ENCODE measurements around the gene SLC10A3. TPM values are rescaled to one million over a fixed set of nuclear protein-coding genes. Genes with fewer than 3 reads are reported as not detected.

Gene SLC10A3
- total RNA-seq, 1 donor from 2014 or later: 13.9 TPM

GRCh38 chrX:154494715-154495114, 4.3 kb upstream of the SLC10A3 start:
- Mint-ChIP-seq H3K4me3 (ENCODE audit: unreplicated experiment) (no peak overlapping the region), H3K36me3 (ENCODE audit: low read depth, unreplicated experiment) (no peaks in the 10 kb centered on the region), H3K27ac (ENCODE audit: unreplicated experiment) (no peak overlapping the region), H3K27me3 (ENCODE audit: unreplicated experiment) (peaks cover 2% of the 10 kb centered on the region), H3K4me1 (ENCODE audit: unreplicated experiment) (peaks cover under 1% of the 10 kb centered on the region), H3K9me3 (ENCODE audit: unreplicated experiment) (no peaks in the 10 kb centered on the region)
- no peak for TF ChIP-seq CTCF (IDR thresholded peaks at IDR 0.05; ENCODE audit: unreplicated experiment)
- DNase-seq (ENCODE audit: low spot score): no peak

GRCh38 chrX:154490021-154490413, 412 bp downstream of the SLC10A3 start:
- H3K9me3 Mint-ChIP-seq (ENCODE audit: unreplicated experiment): no peaks in the 10 kb centered on the region
- TF ChIP-seq CTCF (IDR thresholded peaks at IDR 0.05; ENCODE audit: unreplicated experiment): no peak
- no peak for DNase-seq (ENCODE audit: low spot score)
- H3K36me3 Mint-ChIP-seq (ENCODE audit: low read depth, unreplicated experiment): peaks cover 4% of the 10 kb centered on the region
- peaks cover 2% of the 10 kb centered on the region for H3K4me1 Mint-ChIP-seq (ENCODE audit: unreplicated experiment)
- H3K4me3 Mint-ChIP-seq (ENCODE audit: unreplicated experiment): peak overlapping the region; percentile 88
- peaks cover 4% of the 10 kb centered on the region for H3K27me3 Mint-ChIP-seq (ENCODE audit: unreplicated experiment)
- H3K27ac Mint-ChIP-seq (ENCODE audit: unreplicated experiment): no peak overlapping the region

- Mint-ChIP-seq H3K4me3 (ENCODE audit: unreplicated experiment) (peak overlapping the region; percentile 88), H3K27me3 (ENCODE audit: unreplicated experiment) (peaks cover 2% of the 10 kb centered on the region), H3K36me3 (ENCODE audit: low read depth, unreplicated experiment) (peaks cover 4% of the 10 kb centered on the region), H3K4me1 (ENCODE audit: unreplicated experiment) (peaks cover 2% of the 10 kb centered on the region), H3K9me3 (ENCODE audit: unreplicated experiment) (no peaks in the 10 kb centered on the region), H3K27ac (ENCODE audit: unreplicated experiment) (no peak overlapping the region)
- DNase-seq (ENCODE audit: low spot score): no peak
- no peak for TF ChIP-seq CTCF (IDR thresholded peaks at IDR 0.05; ENCODE audit: unreplicated experiment)
Measured at GRCh38 chrX:154489182-154489581, 1.2 kb downstream of the SLC10A3 start.

GRCh38 chrX:154488336-154489075, 1.9 kb downstream of the SLC10A3 start:
- H3K27ac Mint-ChIP-seq (ENCODE audit: unreplicated experiment): no peak overlapping the region
- DNase-seq (ENCODE audit: low spot score): no peak
- H3K27me3 Mint-ChIP-seq (ENCODE audit: unreplicated experiment): peaks cover 2% of the 10 kb centered on the region
- peaks cover 4% of the 10 kb centered on the region for H3K4me1 Mint-ChIP-seq (ENCODE audit: unreplicated experiment)
- peaks cover 4% of the 10 kb centered on the region for H3K36me3 Mint-ChIP-seq (ENCODE audit: low read depth, unreplicated experiment)
- no peak for TF ChIP-seq CTCF (IDR thresholded peaks at IDR 0.05; ENCODE audit: unreplicated experiment)
- H3K9me3 Mint-ChIP-seq (ENCODE audit: unreplicated experiment): no peaks in the 10 kb centered on the region
- no peak overlapping the region for H3K4me3 Mint-ChIP-seq (ENCODE audit: unreplicated experiment)

GRCh38 chrX:154487518-154488290, 2.7 kb downstream of the SLC10A3 start:
- H3K9me3 Mint-ChIP-seq (ENCODE audit: unreplicated experiment): no peaks in the 10 kb centered on the region
- peaks cover 2% of the 10 kb centered on the region for H3K27me3 Mint-ChIP-seq (ENCODE audit: unreplicated experiment)
- H3K36me3 Mint-ChIP-seq (ENCODE audit: low read depth, unreplicated experiment): peaks cover 4% of the 10 kb centered on the region
- H3K27ac Mint-ChIP-seq (ENCODE audit: unreplicated experiment): no peak overlapping the region
- DNase-seq (ENCODE audit: low spot score): no peak
- no peak for TF ChIP-seq CTCF (IDR thresholded peaks at IDR 0.05; ENCODE audit: unreplicated experiment)
- H3K4me1 Mint-ChIP-seq (ENCODE audit: unreplicated experiment): peaks cover 7% of the 10 kb centered on the region
- no peak overlapping the region for H3K4me3 Mint-ChIP-seq (ENCODE audit: unreplicated experiment)

Measured in endothelial cell (in vitro differentiated cells).